OCI-LY7 (cell line): Measurements from ENCODE around the gene UGT1A6.

Experiments used
- CTCF ChIP-seq: fragments of 200-600 bp; sonication (generic); conservative IDR thresholded peaks from 2 replicates; pipeline ENCODE4 v1.5.1; 2014; ENCODE audit warnings: mild to moderate bottlenecking, antibody characterized with exemption, low read length, moderate library complexity, mixed read lengths
- EZH2phosphoT487 ChIP-seq: fragments of 200-600 bp; sonication (generic); IDR thresholded peaks from 2 replicates; pipeline ENCODE4 v1.6.1; 2018; ENCODE audit warnings: low read depth, borderline replicate concordance, mild to moderate bottlenecking, mixed run types, antibody characterized with exemption, low read length, moderate library complexity, mixed read lengths

- no peak for TF ChIP-seq CTCF
- no peak for TF ChIP-seq EZH2phosphoT487
These were observed 111.3 kb downstream of the UGT1A6 start for GRCh38 chr2:233803994-233804393.
